Activated naive CD4-positive, alpha-beta T cell treated with anti-CD3 and anti-CD28 coated beads, Interleukin-2, amount 50 U/mL, for 72 hours (primary cell): ENCODE measurements around the gene PLAAT2. TPM values are rescaled to one million over a fixed set of nuclear protein-coding genes. Genes with fewer than 3 reads are reported as not detected.
"Not testable (repeated sequence)": the region's sequence is repeated elsewhere in the genome, so short reads cannot be mapped to it uniquely, and the experiment has no call there.

Experiments used
- ATAC-seq, 2 donors: fragments of 150-1000 bp; cut with Tn5 transposase; 2 replicates each; pipeline ENCODE4 v1.10.0; 2021; ENCODE audit warnings: mild to moderate bottlenecking in 2 of 2, moderate library complexity in 2 of 2
- DNase-seq, 2 donors: peaks; one replicate each; pipeline ENCODE4 v3.0.0; 2021 to 2022; ENCODE audit warnings: low spot score in 2 of 2
- H3K27ac Mint-ChIP-seq, 2 donors: one replicate each; pipeline ENCODE4 v1.8.0; 2022; ENCODE audit warnings: mild to moderate bottlenecking in 2 of 2, mixed read lengths in 2 of 2
- H3K36me3 Mint-ChIP-seq, 2 donors: one replicate each; pipeline ENCODE4 v1.8.0; 2022; ENCODE audit warnings: mixed read lengths in 2 of 2
- H3K9me3 Mint-ChIP-seq, 2 donors: one replicate each; pipeline ENCODE4 v1.8.0; 2022; ENCODE audit warnings: mixed read lengths in 2 of 2
- total RNA-seq, 2 donors: library from RNA; stranded (reverse); gene quantifications; one replicate each; pipeline ENCODE4 v1.2.3, GENCODE V29; 2022

PLAAT2 gene
- total RNA-seq, 2 donors from 2014 or later = not detected

DNA sequence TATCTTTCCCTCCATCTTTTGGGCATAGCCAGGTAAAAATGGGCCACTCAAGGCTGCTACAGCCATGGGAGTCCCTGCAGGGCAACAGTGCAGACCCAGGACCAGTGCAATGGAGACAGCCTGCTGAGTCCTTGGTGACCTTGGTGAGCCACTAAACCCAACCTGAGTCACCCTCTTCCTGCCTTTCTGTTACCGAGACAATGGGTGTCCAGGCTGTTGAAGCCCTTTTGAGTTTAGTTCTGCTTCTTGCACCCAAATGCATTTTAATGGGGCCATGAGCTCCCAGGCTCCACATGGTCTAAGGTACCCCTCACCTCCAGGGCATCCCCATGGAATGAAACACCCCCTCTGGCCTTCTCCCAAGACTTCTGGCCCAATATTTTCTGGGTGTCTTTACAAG is 27.4 kb downstream of the PLAAT2 start:
- Mint-ChIP-seq H3K36me3 (no peaks in the 10 kb centered on the region), H3K27ac (peak overlapping the region; percentile 92 to 98), H3K9me3 (no peaks in the 10 kb centered on the region)
- ATAC-seq = peak; percentile 55 to 72
- no peak for DNase-seq

DNA sequence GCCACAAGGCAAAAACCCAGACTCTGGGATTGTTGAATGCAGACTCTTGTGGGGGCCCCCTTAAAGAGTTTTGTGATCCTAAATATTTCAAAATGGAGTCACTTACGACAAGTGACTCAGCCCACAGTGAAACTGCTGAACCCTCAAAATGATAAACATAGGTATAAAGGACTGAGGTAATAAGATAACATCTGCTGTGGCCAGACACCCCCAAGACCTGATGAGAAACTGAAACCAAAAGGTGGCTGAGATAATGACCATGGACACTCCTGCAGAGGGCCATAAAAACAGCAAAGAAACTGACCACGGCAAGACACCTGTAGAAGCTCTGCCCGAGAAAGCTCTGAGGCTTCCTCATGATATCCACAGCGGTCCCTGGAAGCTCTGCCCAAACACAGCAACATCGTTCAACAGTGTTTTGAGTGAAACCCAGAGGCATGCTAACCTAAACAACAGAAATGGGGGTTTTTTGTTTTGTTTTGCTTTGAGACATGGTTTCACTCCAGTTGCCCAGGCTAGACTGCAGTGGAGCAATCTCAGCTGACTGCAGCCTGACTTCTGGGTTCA is 28.2 kb downstream of the PLAAT2 start:
- peak overlapping the region in 1 of 2 donors; percentile 92 for H3K27ac Mint-ChIP-seq
- no peaks in the 10 kb centered on the region for H3K9me3 Mint-ChIP-seq
- ATAC-seq (peak; percentile 19 to 46), DNase-seq (no peak)
- no peaks in the 10 kb centered on the region for H3K36me3 Mint-ChIP-seq

DNA sequence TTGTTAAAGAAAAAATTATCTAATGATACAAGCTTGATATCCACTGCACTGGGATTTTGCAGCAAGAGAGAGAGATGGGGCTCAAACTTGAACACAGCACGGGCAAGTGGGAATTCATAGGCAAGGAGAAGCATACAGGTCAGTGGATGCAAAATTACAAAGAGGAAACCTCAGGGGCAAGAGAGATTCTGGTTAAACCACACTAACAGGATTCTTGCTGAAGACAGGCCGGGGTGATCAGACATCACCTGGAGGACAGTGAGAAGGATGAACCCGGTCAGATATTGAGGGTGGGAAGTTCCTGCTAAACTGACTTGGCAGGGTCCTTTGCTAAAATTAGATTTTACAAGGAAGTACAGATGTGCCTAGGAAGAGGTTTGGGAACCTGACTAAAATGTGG is 29.1 kb downstream of the PLAAT2 start:
- no peak for DNase-seq
- no peaks in the 10 kb centered on the region for H3K36me3 Mint-ChIP-seq
- ATAC-seq = no peak
- peak overlapping the region in 1 of 2 donors; percentile 18 for H3K27ac Mint-ChIP-seq
- no peaks in the 10 kb centered on the region for H3K9me3 Mint-ChIP-seq

DNA sequence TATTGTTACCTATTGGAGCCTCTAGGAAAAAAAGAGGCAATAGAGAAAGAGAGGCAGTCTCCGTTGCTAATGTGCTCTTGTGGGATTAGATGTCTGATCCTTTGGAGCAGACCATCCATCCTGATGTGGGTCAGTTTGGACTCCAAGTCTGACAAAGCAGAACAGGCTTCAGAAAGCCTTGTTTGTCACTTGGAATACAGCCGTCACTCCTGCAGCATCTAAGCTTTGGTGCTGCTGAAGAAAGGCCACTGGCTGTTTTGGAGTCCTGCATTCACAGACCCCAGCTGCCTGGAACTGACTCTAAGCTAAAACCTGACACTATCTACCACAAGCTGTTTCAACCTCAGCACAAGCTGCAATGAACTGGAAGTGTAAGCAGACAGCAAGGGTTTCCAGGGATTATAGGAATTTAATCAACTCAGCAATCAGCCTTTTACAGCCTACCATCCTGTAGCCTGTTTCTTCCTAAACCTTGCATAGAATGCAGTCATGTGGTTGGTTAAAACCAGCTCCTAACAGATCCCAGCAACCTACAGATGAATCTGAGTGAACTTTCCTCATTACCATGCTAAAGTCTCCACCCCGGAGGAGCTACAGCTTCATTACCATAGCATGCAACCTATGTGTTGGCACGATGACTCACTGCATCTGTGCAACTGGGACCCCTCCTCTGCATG is 30.2 kb downstream of the PLAAT2 start:
- Mint-ChIP-seq H3K36me3 (no peaks in the 10 kb centered on the region), H3K9me3 (no peaks in the 10 kb centered on the region), H3K27ac (no peak overlapping the region)
- no peak for DNase-seq
- ATAC-seq = no peak

DNA sequence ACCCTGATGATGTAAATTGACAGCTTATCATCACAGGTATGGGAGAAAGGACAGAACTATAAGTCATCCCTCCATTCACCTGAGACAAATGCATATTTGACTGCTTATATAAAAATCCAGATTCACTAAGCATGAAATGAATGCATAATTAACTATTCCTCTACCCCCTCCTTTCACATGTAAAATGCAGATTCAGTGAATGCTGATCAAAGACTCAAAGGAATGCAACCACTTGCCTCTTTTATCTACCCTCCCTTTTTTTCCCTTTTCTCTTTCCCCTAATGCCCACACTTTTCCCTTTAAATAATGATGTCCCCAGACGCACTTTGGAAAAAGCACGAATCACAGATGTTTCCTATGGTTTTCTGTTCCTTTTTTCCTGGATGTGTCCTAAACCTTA is 31.1 kb downstream of the PLAAT2 start:
- DNase-seq (no peak), ATAC-seq (no peak)
- no peaks in the 10 kb centered on the region for H3K9me3 Mint-ChIP-seq
- no peaks in the 10 kb centered on the region for H3K36me3 Mint-ChIP-seq
- peak overlapping the region in 1 of 2 donors; percentile 44 for H3K27ac Mint-ChIP-seq

DNA sequence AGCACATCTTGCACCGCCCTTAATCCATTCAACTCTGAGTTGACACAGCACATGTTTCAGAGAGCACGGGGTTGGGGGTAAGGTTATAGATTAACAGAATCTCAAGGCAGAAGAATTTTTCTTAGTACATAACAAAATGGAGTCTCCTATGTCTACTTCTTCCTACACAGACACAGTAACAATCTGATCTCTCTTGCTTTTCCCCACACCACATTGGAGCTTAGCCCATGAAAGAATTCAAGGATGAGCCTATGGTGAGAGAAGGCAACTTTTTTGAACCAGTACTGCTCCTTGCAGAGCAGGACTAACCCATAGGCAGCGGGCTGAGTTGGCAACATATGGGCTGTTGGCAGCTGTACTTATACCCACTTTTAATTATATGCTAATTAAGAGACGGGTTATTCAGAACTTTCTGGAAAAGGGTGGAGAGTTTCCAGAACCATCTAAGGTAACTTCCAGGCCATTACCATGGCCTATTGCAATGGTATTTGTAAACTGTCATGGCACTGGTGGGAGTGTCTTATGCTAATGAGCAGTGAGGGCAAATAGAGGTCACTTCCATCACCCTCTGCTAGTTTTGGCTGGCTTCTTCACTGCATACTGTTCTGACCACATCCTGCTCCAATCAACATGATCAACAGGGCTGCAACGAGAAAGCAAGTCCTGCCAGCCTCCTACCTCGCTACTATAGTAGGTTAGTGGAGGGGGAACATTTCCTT is 31.9 kb downstream of the PLAAT2 start:
- DNase-seq, H3K36me3 Mint-ChIP-seq, H3K9me3 Mint-ChIP-seq: not testable (repeated sequence)
- peak; percentile 75 to 80 for ATAC-seq
- peak overlapping the region; percentile 26 to 44 for H3K27ac Mint-ChIP-seq

DNA sequence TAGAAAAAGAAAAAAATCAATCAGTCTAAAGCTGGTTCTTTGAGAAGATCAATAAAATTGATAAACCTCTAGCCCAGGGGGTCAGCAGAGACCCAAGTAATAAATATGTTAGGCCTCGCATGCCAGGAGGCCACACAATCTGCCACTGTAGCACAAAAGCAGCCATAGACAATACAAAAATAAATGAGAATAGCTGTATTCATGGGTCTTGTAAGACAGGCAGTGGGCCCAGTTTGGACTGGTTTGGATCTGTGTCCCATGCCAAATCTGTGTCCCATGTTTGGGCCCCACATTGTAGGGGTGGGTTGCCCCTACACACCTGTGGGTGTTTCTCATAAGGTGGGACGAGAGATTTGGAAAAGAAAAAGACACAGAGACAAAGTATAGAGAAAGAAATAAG is 33.2 kb downstream of the PLAAT2 start:
- DNase-seq = no peak
- Mint-ChIP-seq H3K9me3 (no peaks in the 10 kb centered on the region), H3K27ac (no peak overlapping the region), H3K36me3 (no peaks in the 10 kb centered on the region)
- no peak for ATAC-seq

DNA sequence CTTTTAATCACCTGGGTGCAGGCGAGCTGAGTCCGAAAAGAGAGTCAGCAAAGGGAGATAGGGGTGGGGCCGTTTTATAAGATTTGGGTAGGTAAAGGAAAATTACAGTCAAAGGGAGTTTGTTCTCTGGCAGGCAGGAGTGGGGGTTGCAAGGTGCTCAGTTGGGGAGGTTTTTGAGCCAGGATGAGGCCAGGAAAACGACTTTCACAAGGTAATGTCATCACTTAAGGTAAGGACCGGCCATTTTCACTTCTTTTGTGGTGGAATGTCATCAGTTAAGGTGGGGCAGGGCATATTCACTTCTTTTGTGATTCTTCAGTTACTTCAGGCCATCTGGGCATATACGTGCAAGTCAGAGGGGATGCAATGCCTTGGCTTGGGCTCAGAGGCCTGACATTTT is 33.8 kb downstream of the PLAAT2 start:
- H3K36me3 Mint-ChIP-seq, ATAC-seq, H3K27ac Mint-ChIP-seq, DNase-seq, H3K9me3 Mint-ChIP-seq: not testable (repeated sequence)

DNA sequence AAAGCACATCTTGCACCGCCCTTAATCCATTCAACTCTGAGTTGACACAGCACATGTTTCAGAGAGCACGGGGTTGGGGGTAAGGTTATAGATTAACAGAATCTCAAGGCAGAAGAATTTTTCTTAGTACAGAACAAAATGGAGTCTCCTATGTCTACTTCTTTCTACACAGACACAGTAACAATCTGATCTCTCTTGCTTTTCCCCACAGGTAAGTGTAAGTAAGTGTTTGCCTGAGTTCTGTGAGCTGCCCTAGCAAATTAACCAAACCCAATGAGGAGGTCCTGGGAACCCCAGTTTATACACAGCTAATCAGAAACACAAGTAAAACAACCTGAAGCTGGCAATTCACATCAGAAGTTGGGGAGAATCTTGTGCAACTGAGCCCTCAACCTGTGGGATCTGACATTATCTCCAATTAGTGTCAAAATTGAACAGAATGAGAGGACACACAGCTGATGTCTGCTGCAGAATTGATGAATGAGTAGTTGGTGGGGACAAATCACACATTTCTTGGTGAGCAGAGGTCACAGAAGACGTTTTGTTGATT is 34.4 kb downstream of the PLAAT2 start:
- not testable (repeated sequence) for H3K9me3 Mint-ChIP-seq, H3K27ac Mint-ChIP-seq, H3K36me3 Mint-ChIP-seq, DNase-seq, ATAC-seq

DNA sequence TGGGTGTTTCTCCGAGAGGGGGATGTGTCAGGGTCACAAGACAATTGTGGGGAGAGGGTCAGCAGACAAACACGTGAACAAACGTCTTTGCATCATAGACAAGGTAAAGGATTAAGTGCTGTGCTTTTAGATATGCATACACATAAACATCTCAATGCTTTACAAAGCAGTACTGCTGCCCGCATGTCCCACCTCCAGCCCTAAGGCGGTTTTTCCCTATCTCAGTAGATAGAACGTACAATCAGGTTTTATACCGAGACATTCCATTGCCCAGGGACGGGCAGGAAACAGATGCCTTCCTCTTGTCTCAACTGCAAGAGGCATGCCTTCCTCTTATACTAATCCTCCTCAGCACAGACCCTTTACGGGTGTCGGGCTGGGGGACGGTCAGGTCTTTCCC is 35.0 kb downstream of the PLAAT2 start:
- H3K27ac Mint-ChIP-seq, H3K36me3 Mint-ChIP-seq, DNase-seq, ATAC-seq, H3K9me3 Mint-ChIP-seq: not testable (repeated sequence)

DNA sequence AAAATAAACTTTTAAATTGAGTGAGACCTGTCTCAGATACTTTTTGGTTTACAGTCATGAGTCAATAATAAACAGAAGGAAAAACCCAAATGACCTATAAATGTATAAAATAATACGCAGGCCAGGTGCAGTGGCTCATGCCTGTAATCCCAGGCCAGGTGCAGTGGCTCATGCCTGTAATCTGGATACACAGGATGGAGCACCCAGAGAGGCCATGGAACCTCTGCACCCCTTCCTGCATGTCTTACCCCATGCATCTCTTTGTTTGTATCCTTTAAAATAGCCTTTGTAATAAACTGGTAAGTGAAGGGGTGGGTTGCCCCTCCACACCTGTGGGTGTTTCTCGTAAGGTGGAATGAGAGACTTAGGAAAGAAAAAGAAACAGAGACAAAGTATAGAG is 35.5 kb downstream of the PLAAT2 start:
- Mint-ChIP-seq H3K27ac (no peak overlapping the region), H3K9me3 (no peaks in the 10 kb centered on the region), H3K36me3 (peaks cover 0 to 9% of the 10 kb centered on the region in 2 donors)
- no peak for DNase-seq
- ATAC-seq = no peak

DNA sequence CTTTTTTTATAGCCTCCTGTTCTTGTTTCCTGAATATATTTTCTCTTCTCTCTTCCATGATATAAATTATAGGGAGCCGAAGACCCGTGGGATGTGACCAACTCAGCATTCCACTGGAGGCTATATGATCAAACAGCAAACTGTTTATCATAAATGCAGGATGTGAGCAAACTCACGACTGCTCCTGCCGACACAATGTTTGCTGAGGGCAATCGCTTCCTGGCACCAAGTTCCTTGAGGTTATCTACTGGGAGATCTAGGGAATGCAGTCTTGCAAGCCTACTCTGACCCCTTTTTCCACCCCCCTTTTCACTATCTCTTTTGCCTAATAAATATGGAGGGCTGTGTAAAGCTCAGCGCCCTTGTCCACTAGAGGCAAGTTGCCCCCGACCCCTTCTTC is 40.0 kb downstream of the PLAAT2 start:
- DNase-seq (no peak), ATAC-seq (no peak)
- H3K36me3 Mint-ChIP-seq = peaks cover 0 to 9% of the 10 kb centered on the region in 2 donors
- H3K9me3 Mint-ChIP-seq = peaks cover 0 to 6% of the 10 kb centered on the region in 2 donors
- H3K27ac Mint-ChIP-seq = no peak overlapping the region

DNA sequence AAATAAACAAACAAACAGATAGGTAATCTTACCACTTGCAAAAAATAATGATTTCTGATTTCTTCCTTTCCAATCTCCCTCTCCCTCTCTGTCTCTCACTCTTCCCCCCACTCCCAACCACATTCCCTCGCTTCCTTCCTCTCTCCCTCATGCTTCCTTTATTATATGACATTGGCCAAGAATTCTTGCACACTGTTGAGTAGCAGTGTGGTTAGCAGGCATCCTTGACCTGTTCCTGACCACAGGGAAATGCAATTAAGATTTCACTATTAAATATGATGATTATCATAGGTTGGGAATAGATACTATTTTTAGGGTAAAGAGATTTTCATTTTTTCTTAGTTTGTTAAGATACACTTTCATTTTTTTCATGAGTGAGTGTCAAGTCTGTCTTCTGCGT is 41.3 kb downstream of the PLAAT2 start:
- peaks cover 0 to 9% of the 10 kb centered on the region in 2 donors for H3K36me3 Mint-ChIP-seq
- DNase-seq = no peak
- H3K9me3 Mint-ChIP-seq = peaks cover 0 to 6% of the 10 kb centered on the region in 2 donors
- no peak for ATAC-seq
- H3K27ac Mint-ChIP-seq = no peak overlapping the region

DNA sequence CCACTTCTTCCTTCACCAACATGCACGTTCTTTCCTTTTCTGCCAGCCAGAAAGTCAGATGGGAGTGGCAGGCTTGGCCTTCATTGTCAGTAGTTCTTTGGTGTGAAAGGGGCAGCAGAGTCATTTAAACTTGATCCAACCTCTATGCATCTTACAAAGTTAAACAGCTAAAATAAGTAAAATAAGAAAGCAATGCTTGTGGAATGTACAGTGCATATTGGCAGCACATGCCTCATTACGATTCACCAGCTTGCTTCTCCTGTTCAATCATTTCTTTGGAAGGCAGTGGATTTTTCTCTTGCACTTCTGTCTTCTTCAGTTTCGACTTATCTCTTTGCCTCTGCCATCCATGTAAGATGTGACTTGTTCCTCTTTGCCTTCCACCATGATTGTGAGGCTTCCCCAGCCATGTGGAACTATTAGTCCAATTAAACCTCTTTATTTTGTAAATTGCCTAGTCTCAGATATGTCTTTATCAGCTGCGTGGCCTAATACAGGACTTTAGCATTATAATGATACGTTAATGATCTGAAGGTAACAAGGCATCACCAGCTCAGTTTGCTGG is 42.5 kb downstream of the PLAAT2 start:
- Mint-ChIP-seq H3K36me3 (peaks cover 0 to 9% of the 10 kb centered on the region in 2 donors), H3K27ac (peak overlapping the region in 1 of 2 donors; percentile 10), H3K9me3 (peaks cover 0 to 6% of the 10 kb centered on the region in 2 donors)
- DNase-seq = no peak
- ATAC-seq = no peak

DNA sequence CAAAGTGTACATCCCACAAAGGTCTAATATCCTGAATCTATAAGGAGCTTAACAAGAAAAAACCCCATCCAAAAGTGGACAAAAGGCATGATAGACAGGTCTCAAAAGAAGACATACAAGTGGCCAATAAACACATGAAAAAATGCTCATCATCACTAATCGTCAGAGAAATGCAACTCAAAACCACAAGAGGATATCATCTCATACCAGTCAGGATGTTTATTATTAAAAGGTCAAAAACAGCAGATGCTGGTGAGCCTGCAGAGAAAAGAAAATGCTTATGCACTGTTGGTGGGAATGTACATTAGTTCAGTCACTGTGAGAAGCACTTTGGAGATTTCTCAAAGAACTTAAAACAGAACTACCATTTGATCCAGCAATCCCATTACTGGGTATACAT is 44.6 kb downstream of the PLAAT2 start:
- H3K27ac Mint-ChIP-seq = no peak overlapping the region
- peaks cover 0 to 6% of the 10 kb centered on the region in 2 donors for H3K9me3 Mint-ChIP-seq
- no peak for DNase-seq
- peaks cover 0 to 6% of the 10 kb centered on the region in 2 donors for H3K36me3 Mint-ChIP-seq
- no peak for ATAC-seq

DNA sequence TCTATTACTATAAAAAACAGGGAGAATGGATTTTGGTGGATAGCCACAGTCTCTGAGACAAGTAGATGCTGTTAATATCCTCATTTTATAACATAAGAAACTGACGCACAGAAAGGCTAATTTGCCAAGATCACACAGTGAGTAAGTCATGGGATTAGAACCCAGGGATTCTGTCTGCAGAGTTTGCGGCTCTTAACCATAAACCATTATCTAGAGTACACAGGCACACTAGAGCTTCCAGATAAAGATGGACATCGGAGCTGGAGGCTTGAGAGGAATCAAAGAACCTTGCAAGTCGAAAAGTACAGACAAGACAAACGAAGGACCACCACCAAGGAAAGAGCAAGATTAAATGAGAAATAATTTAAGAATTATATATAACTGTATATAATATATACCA is 46.0 kb downstream of the PLAAT2 start:
- no peak overlapping the region for H3K27ac Mint-ChIP-seq
- H3K36me3 Mint-ChIP-seq = no peaks in the 10 kb centered on the region
- DNase-seq = no peak
- no peak for ATAC-seq
- peaks cover 0 to 6% of the 10 kb centered on the region in 2 donors for H3K9me3 Mint-ChIP-seq

DNA sequence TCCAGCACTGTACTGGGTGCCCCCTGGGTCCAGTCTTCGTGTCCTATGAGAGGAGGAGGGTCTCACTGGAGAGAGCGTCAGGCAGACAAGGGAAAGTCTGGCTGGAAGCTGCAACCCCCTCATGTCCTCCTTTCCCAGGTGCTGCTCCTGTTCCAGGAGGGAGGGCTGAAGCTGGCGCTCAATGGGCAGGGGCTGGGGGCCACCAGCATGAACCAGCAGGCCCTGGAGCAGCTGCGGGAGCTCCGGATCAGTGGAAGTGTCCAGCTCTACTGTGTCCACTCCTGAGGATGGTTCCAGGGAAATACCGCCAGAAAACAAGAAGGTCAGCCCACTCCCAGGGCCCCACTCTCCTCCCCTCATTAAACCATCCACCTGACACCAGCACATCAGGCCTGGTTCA is 47.1 kb downstream of the PLAAT2 start:
- Mint-ChIP-seq H3K27ac (no peak overlapping the region), H3K9me3 (peaks cover 0 to 6% of the 10 kb centered on the region in 2 donors), H3K36me3 (no peaks in the 10 kb centered on the region)
- DNase-seq = no peak
- no peak for ATAC-seq
